Liver (tissue), 3 donors: ENCODE measurements around the gene PPP2R2C.

Experiments
- JUND ChIP-seq, 2 donors: IDR thresholded peaks; 2 replicates each; pipeline ENCODE4 v1.6.1; 2016; ENCODE audit warnings: antibody characterized with exemption in 2 of 2
- TAF1 ChIP-seq: conservative IDR thresholded peaks from 2 replicates; pipeline ENCODE4 v1.6.1; 2016; ENCODE audit warnings: antibody characterized with exemption, mild to moderate bottlenecking
- TF ChIP-seq, protein P1 (sequence below): fragments of 150-350 bp; IDR thresholded peaks from 2 replicates; pipeline ENCODE4 v1.5.1; 2017; ENCODE audit warnings: improper control_type of control experiment, low read depth, low read length; ENCODE audit not compliant: missing input control
- TF ChIP-seq, protein P2 (sequence below): IDR thresholded peaks from 2 replicates; pipeline ENCODE4 v1.6.1; 2016; ENCODE audit warnings: antibody characterized with exemption, mild to moderate bottlenecking
- TF ChIP-seq, protein P3 (sequence below): IDR thresholded peaks from 2 replicates; pipeline ENCODE4 v1.6.1; 2016; ENCODE audit warnings: antibody characterized with exemption
- donor health status: healthy.
- donor health status: healthy.

DNA sequence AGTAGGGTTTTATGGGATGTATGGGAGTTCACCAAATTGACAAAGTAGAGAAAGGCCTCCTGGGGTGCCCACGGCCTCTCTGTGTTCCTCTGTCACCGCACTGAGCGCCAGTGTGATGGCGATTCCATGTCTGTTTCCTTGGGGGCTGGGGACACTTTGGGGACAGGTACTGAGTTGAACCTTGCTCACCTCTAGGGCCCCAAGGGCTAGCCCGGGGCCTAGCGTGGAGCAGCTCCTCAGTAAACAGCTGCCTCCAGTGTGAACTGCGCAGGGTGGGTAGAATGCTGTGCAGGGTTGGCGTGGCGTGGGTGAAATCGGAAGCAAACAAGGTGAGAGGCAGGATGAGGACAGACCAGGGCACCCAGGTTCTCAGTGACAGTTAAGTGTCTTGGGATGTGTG, 97.8 kb downstream of the PPP2R2C start:
- TF ChIP-seq, protein P1, sequence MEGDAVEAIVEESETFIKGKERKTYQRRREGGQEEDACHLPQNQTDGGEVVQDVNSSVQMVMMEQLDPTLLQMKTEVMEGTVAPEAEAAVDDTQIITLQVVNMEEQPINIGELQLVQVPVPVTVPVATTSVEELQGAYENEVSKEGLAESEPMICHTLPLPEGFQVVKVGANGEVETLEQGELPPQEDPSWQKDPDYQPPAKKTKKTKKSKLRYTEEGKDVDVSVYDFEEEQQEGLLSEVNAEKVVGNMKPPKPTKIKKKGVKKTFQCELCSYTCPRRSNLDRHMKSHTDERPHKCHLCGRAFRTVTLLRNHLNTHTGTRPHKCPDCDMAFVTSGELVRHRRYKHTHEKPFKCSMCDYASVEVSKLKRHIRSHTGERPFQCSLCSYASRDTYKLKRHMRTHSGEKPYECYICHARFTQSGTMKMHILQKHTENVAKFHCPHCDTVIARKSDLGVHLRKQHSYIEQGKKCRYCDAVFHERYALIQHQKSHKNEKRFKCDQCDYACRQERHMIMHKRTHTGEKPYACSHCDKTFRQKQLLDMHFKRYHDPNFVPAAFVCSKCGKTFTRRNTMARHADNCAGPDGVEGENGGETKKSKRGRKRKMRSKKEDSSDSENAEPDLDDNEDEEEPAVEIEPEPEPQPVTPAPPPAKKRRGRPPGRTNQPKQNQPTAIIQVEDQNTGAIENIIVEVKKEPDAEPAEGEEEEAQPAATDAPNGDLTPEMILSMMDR: no peak
- TF ChIP-seq TAF1: no peak
- TF ChIP-seq, protein P2, sequence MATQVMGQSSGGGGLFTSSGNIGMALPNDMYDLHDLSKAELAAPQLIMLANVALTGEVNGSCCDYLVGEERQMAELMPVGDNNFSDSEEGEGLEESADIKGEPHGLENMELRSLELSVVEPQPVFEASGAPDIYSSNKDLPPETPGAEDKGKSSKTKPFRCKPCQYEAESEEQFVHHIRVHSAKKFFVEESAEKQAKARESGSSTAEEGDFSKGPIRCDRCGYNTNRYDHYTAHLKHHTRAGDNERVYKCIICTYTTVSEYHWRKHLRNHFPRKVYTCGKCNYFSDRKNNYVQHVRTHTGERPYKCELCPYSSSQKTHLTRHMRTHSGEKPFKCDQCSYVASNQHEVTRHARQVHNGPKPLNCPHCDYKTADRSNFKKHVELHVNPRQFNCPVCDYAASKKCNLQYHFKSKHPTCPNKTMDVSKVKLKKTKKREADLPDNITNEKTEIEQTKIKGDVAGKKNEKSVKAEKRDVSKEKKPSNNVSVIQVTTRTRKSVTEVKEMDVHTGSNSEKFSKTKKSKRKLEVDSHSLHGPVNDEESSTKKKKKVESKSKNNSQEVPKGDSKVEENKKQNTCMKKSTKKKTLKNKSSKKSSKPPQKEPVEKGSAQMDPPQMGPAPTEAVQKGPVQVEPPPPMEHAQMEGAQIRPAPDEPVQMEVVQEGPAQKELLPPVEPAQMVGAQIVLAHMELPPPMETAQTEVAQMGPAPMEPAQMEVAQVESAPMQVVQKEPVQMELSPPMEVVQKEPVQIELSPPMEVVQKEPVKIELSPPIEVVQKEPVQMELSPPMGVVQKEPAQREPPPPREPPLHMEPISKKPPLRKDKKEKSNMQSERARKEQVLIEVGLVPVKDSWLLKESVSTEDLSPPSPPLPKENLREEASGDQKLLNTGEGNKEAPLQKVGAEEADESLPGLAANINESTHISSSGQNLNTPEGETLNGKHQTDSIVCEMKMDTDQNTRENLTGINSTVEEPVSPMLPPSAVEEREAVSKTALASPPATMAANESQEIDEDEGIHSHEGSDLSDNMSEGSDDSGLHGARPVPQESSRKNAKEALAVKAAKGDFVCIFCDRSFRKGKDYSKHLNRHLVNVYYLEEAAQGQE: no peak
- TF ChIP-seq, protein P3, sequence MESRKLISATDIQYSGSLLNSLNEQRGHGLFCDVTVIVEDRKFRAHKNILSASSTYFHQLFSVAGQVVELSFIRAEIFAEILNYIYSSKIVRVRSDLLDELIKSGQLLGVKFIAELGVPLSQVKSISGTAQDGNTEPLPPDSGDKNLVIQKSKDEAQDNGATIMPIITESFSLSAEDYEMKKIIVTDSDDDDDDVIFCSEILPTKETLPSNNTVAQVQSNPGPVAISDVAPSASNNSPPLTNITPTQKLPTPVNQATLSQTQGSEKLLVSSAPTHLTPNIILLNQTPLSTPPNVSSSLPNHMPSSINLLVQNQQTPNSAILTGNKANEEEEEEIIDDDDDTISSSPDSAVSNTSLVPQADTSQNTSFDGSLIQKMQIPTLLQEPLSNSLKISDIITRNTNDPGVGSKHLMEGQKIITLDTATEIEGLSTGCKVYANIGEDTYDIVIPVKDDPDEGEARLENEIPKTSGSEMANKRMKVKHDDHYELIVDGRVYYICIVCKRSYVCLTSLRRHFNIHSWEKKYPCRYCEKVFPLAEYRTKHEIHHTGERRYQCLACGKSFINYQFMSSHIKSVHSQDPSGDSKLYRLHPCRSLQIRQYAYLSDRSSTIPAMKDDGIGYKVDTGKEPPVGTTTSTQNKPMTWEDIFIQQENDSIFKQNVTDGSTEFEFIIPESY: no peak
- TF ChIP-seq JUND (IDR thresholded peaks at IDR 0.05): no peak
